Common myeloid progenitor, CD34-positive (primary cell): Measurements from ENCODE around the gene NLRP3.

Source experiments
- CTCF ChIA-PET: fragments of 350-600 bp; sonication (Branson Sonifier 250); formaldehyde crosslinking; loops from one replicate; lab custom pipeline; 2021; ENCODE audit warnings: antibody characterized with exemption; lab: Charles Lee
- POLR2A ChIA-PET: fragments of 350-600 bp; sonication (Branson Sonifier 250); formaldehyde crosslinking; loops from one replicate; lab custom pipeline; 2021; ENCODE audit warnings: antibody characterized with exemption; lab: Charles Lee
- DNase-seq, 3 donors: peaks; one replicate each; pipeline versions ENCODE4 v3.0.0 to v3.0.0-alpha.2; 2013
- H3K27ac ChIP-seq, 2 experiments: 1 replicate in 1 of 2; 2 replicates in 1 of 2; pipeline ENCODE4 v1.7.0; 2013; ENCODE audit warnings: inconsistent platforms in 2 of 2, low read length in 2 of 2, mild to moderate bottlenecking in 2 of 2, low read depth in 1 of 2, moderate library complexity in 1 of 2; ENCODE audit not compliant: severe bottlenecking in 2 of 2, insufficient read depth in 1 of 2, poor library complexity in 1 of 2
- H3K27me3 ChIP-seq, 5 experiments: replicated peaks in 2 of 5; 1 replicate in 3 of 5; 2 replicates in 2 of 5; pipeline versions ENCODE4 v1.6.1 to v1.7.0; 2013; ENCODE audit warnings: low read length in 4 of 5, mild to moderate bottlenecking in 2 of 5, moderate library complexity in 2 of 5, inconsistent platforms in 1 of 5; ENCODE audit not compliant: insufficient read depth in 5 of 5, control insufficient read depth in 4 of 5
- H3K36me3 ChIP-seq, 4 experiments: 1 replicate in 2 of 4; 2 replicates in 2 of 4; pipeline versions ENCODE4 v1.6.1 to v1.7.0; 2013; ENCODE audit warnings: low read length in 3 of 4, control low read depth in 1 of 4, mild to moderate bottlenecking in 1 of 4; ENCODE audit not compliant: control insufficient read depth in 4 of 4, insufficient read depth in 4 of 4
- H3K4me1 ChIP-seq, 4 experiments: 1 replicate in 3 of 4; 2 replicates in 1 of 4; pipeline versions ENCODE4 v1.6.1 to v1.7.1; 2013; ENCODE audit warnings: low read length in 3 of 4, mild to moderate bottlenecking in 3 of 4, control low read depth in 1 of 4, inconsistent platforms in 1 of 4, moderate library complexity in 1 of 4; ENCODE audit not compliant: control insufficient read depth in 4 of 4, insufficient read depth in 4 of 4; ENCODE audit errors: control extremely low read depth in 1 of 4
- H3K4me3 ChIP-seq, 7 experiments: 1 replicate in 4 of 7; 2 replicates in 3 of 7; pipeline versions ENCODE4 v1.5.1 to v1.7.0; 2013; ENCODE audit warnings: mild to moderate bottlenecking in 7 of 7, low read length in 6 of 7, moderate library complexity in 6 of 7, inconsistent platforms in 2 of 7, low read depth in 2 of 7, control low read depth in 1 of 7; ENCODE audit not compliant: insufficient read depth in 4 of 7, control insufficient read depth in 1 of 7; ENCODE audit errors: extremely low read depth in 1 of 7
- H3K9me3 ChIP-seq, 5 experiments: 1 replicate in 4 of 5; 2 replicates in 1 of 5; pipeline versions ENCODE4 v1.6.1 to v1.7.1; 2013; ENCODE audit warnings: low read length in 4 of 5, mild to moderate bottlenecking in 2 of 5, inconsistent platforms in 1 of 5, low read depth in 1 of 5, moderate library complexity in 1 of 5; ENCODE audit not compliant: control insufficient read depth in 4 of 5, insufficient read depth in 2 of 5; ENCODE audit errors: control extremely low read depth in 1 of 5
- WGBS: methylation state at CpG from one replicate; pipeline ENCODE4 v1.1.5; 2013; ENCODE audit not compliant: insufficient coverage; 5-methylcytosine and 5-hydroxymethylcytosine counted together

NLRP3 gene

GRCh38 chr1:247411621-247412327, 4.2 kb upstream of the NLRP3 start:
- Histone ChIP-seq H3K27ac (no peak overlapping the region), H3K4me3 (no peak overlapping the region), H3K27me3 (no peaks in the 10 kb centered on the region), H3K9me3 (no peaks in the 10 kb centered on the region), H3K4me1 (peaks cover 25 to 76% (median 58%) of the 10 kb centered on the region in 4 experiments), H3K36me3 (no peaks in the 10 kb centered on the region)
- peak in 2 of 3 donors; percentile 64 to 69 for DNase-seq
- WGBS: 34% methylated on average over 10 of the region's 13 CpGs
- POLR2A ChIA-PET: interaction anchor here (1.0 kb wide), 1 partner anchor 22 kb away, joined by 3 read pairs; no protein-coding TSS in a partner anchor
- CTCF ChIA-PET: interaction anchor here (1.3 to 2.5 kb wide), 4 partner anchors 9 to 38 kb away, joined by 3 to 11 read pairs (median 4); no protein-coding TSS in a partner anchor

- ChIA-PET POLR2A (interaction anchor here (2.8 kb wide), 1 partner anchor 28 kb away, joined by 21 read pairs; no protein-coding TSS in a partner anchor), CTCF (interaction anchor here (0.6 to 5.4 kb wide), 6 partner anchors 11 to 45 kb away, joined by 3 to 47 read pairs (median 8); no protein-coding TSS in a partner anchor)
- H3K36me3 ChIP-seq: peaks cover 0 to 13% (median 3%) of the 10 kb centered on the region in 4 experiments
- H3K4me3 ChIP-seq: peak overlapping the region in 3 of 7 experiments; percentile 9 to 92 (median 40)
- 88% methylated on average over 5 of the region's 5 CpGs for WGBS
- no peaks in the 10 kb centered on the region for H3K9me3 ChIP-seq
- no peak for DNase-seq
- H3K27ac ChIP-seq: no peak overlapping the region
- H3K27me3 ChIP-seq: no peaks in the 10 kb centered on the region
- H3K4me1 ChIP-seq: peaks cover 19 to 58% (median 50%) of the 10 kb centered on the region in 4 experiments
These were observed 1.9 kb downstream of the NLRP3 start for GRCh38 chr1:247417831-247418230.

- CTCF ChIA-PET: no interaction called here
- Histone ChIP-seq H3K36me3 (peaks cover 4 to 28% (median 15%) of the 10 kb centered on the region in 4 experiments), H3K9me3 (no peaks in the 10 kb centered on the region), H3K4me1 (peaks cover 19 to 58% (median 48%) of the 10 kb centered on the region in 4 experiments), H3K4me3 (peak overlapping the region in 2 of 7 experiments; percentile 25 to 43), H3K27me3 (no peaks in the 10 kb centered on the region), H3K27ac (no peak overlapping the region)
- no peak for DNase-seq
- POLR2A ChIA-PET: no interaction called here
- WGBS: 86% methylated on average over 8 of the region's 9 CpGs
These were observed 3.4 kb downstream of the NLRP3 start for GRCh38 chr1:247419336-247419735.

- Histone ChIP-seq H3K36me3 (peaks cover 15 to 45% (median 32%) of the 10 kb centered on the region in 4 experiments), H3K27ac (no peak overlapping the region), H3K4me1 (peaks cover 17 to 46% (median 36%) of the 10 kb centered on the region in 4 experiments), H3K4me3 (peak overlapping the region in 3 of 7 experiments; percentile 33 to 55 (median 44)), H3K9me3 (no peaks in the 10 kb centered on the region), H3K27me3 (no peaks in the 10 kb centered on the region)
- WGBS: 30% methylated on average over 1 of the region's 2 CpGs
- ChIA-PET CTCF (interaction anchor here (0.9 to 4.0 kb wide), 5 partner anchors 10 to 48 kb away, joined by 3 to 16 read pairs (median 3); no protein-coding TSS in a partner anchor), POLR2A (no interaction called here)
- peak in 1 of 3 donors; percentile 36 for DNase-seq
These were observed 5.1 kb downstream of the NLRP3 start for GRCh38 chr1:247421074-247421473.

- ChIA-PET CTCF (interaction anchor here (1.3 to 1.9 kb wide), 3 partner anchors 12 to 57 kb away, joined by 4 to 13 read pairs (median 4); no protein-coding TSS in a partner anchor), POLR2A (interaction anchor here (1.2 kb wide), 1 partner anchor 14 kb away, joined by 4 read pairs; the partner anchor contains the start of gene NLRP3)
- no peaks in the 10 kb centered on the region for H3K27me3 ChIP-seq
- H3K27ac ChIP-seq: no peak overlapping the region
- 83% methylated on average over 3 of the region's 6 CpGs for WGBS
- H3K4me1 ChIP-seq: peaks cover 0 to 5% (median 0%) of the 10 kb centered on the region in 4 experiments
- peaks cover 19 to 85% (median 50%) of the 10 kb centered on the region in 4 experiments for H3K36me3 ChIP-seq
- H3K9me3 ChIP-seq: no peaks in the 10 kb centered on the region
- no peak for DNase-seq
- H3K4me3 ChIP-seq: no peak overlapping the region
These were observed 13.5 kb downstream of the NLRP3 start for GRCh38 chr1:247429496-247429895.

GRCh38 chr1:247430434-247430833, 14.5 kb downstream of the NLRP3 start:
- POLR2A ChIA-PET: no interaction called here
- Histone ChIP-seq H3K9me3 (no peaks in the 10 kb centered on the region), H3K27me3 (no peaks in the 10 kb centered on the region), H3K4me3 (no peak overlapping the region), H3K4me1 (peaks cover 0 to 5% (median 0%) of the 10 kb centered on the region in 4 experiments), H3K36me3 (peaks cover 14 to 85% (median 43%) of the 10 kb centered on the region in 4 experiments), H3K27ac (no peak overlapping the region)
- no CpG with 5 or more reads among the region's 1 CpG for WGBS
- CTCF ChIA-PET: interaction anchor here (0.7 to 3.2 kb wide), 7 partner anchors 10 to 57 kb away, joined by 3 to 11 read pairs (median 4); partner anchors contain the start of gene NLRP3
- DNase-seq: no peak
